H7 (cell line): ENCODE measurements around the gene GAS7. TPM values are rescaled to one million over a fixed set of nuclear protein-coding genes. Genes with fewer than 3 reads are reported as not detected.
"Not testable (repeated sequence)": the region's sequence is repeated elsewhere in the genome, so short reads cannot be mapped to it uniquely, and the experiment has no call there.

Source experiments
- DNase-seq: peaks from one replicate; pipeline ENCODE4 v3.0.0; 2012
- H3K27me3 ChIP-seq: 2 replicates; pipeline ENCODE4 v1.6.0; 2011; ENCODE audit warnings: mild to moderate bottlenecking, low read length; ENCODE audit not compliant: control insufficient read depth, insufficient read depth
- H3K36me3 ChIP-seq: replicated peaks from 2 replicates; pipeline ENCODE4 v1.5.1; 2011; ENCODE audit warnings: low read length; ENCODE audit not compliant: control insufficient read depth, insufficient read depth
- H3K4me3 ChIP-seq: 2 replicates; pipeline ENCODE4 v1.5.1; 2011; ENCODE audit warnings: low read depth, mild to moderate bottlenecking, control low read depth, low read length, moderate library complexity; ENCODE audit not compliant: insufficient read depth
- total RNA-seq: library from RNA; depleted of rRNA; stranded (reverse); fragments of >200 nt; shearing (Covaris generic); gene quantifications from 2 replicates; pipeline ENCODE4 v1.2.3, GENCODE V29; 2014

The GAS7 gene
- total RNA-seq, 1 experiment from 2014 or later = 4.2 TPM

GRCh38 chr17:10025976-10026901 lies 172.2 kb downstream of the GAS7 start:
- no peaks in the 10 kb centered on the region for H3K27me3 ChIP-seq
- H3K36me3 ChIP-seq = no peaks in the 10 kb centered on the region
- no peak for DNase-seq
- H3K4me3 ChIP-seq = no peak overlapping the region

GRCh38 chr17:10025224-10025623 lies 173.2 kb downstream of the GAS7 start:
- no peak overlapping the region for H3K4me3 ChIP-seq
- H3K27me3 ChIP-seq = no peaks in the 10 kb centered on the region
- DNase-seq = no peak
- no peaks in the 10 kb centered on the region for H3K36me3 ChIP-seq

DNA sequence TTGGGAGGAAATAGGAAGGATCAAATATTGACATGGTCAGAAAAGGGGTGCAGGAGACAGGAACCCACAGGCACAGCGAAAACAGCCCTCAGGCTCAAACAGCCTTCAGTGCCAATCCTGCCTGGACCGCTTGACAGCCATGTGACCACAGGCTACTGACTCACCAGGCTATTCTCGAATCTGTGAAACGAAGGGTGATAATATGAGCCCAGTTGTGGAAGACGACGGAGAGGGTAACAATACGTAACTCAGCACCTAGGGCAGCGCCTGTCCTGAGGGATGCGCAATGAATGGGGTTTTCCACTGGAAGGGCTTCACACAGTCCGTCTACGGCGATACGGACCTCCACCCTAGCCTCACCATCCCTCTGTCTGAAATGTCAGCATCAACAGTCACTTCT lies 176.0 kb downstream of the GAS7 start:
- DNase-seq = no peak
- H3K4me3 ChIP-seq = no peak overlapping the region
- H3K36me3 ChIP-seq = no peaks in the 10 kb centered on the region
- no peaks in the 10 kb centered on the region for H3K27me3 ChIP-seq

GRCh38 chr17:10021272-10021984 lies 177.0 kb downstream of the GAS7 start:
- DNase-seq = no peak
- H3K36me3 ChIP-seq = no peaks in the 10 kb centered on the region
- H3K4me3 ChIP-seq = no peak overlapping the region

GRCh38 chr17:10019941-10020451 lies 178.4 kb downstream of the GAS7 start:
- Histone ChIP-seq H3K27me3 (no peaks in the 10 kb centered on the region), H3K36me3 (no peaks in the 10 kb centered on the region), H3K4me3 (no peak overlapping the region)
- DNase-seq = no peak

More at GRCh38 chr17:10021272-10021984, 177.0 kb downstream of the GAS7 start:
- H3K27me3 ChIP-seq = no peaks in the 10 kb centered on the region

GRCh38 chr17:10018461-10018891 lies 179.9 kb downstream of the GAS7 start:
- DNase-seq = no peak
- no peaks in the 10 kb centered on the region for H3K27me3 ChIP-seq
- no peaks in the 10 kb centered on the region for H3K36me3 ChIP-seq
- H3K4me3 ChIP-seq = no peak overlapping the region

DNA sequence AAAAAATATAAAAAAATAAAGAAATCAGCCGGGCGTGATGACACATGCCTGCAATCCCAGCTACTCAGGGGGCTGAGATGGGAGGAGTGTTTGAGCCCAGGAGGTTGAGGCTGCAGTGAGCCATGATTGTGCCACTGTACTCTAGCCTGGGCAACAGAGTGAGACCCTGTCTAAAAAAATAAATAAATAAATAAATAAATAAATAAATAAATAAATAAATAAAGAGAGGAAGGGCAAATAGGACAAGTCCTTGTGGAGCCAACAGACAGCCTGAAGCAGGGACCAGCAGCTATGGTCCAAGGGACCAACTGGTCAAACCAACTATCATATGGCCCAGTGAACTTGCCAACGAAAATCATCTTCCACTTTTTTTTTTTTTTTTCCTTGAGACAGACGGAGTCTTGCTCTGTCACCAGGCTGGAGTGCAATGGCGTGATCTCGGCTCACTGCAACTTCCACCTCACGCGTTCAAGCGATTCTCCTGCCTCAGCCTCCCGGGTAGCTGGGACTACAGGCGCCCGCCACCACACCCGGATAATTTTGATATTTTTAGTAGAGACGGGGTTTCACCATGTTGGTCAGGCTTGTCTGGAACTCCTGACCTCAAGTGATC lies 181.3 kb downstream of the GAS7 start:
- H3K36me3 ChIP-seq, H3K27me3 ChIP-seq, DNase-seq, H3K4me3 ChIP-seq: not testable (repeated sequence)

DNA sequence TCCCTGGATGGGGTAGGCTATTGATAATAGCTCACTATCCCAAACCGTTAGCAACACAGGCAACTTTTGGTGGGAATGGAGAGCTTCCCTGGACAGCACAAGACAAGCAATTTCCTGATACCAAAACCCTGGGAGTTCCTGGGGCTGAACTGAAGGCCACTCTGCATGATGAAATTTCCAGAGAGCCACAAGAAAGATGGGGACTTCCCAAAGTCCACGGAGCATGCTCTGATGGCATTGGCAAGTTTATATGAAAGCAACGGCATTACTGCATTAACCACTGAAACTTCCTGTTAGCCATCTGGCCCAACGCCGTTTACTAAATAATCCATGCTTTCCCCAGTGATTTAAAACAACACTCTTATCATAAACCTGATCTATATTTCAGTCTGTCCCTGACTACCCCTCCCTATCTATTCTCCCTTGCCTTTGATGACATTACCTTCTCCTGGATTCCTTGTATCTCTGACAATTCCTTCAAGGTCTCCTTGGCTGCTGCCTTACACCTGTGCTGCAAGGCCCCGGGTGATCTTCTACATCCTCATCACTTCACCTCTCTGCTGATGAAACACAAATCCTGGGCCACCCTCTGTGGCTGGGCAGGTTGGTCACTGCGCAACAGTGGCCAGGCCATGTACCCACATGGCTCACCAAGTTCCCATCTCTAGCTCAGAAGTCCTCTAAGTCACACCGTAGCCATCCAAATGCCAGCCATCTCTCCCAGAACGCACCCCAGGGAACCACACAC lies 184.9 kb downstream of the GAS7 start:
- Histone ChIP-seq H3K36me3 (no peaks in the 10 kb centered on the region), H3K27me3 (no peaks in the 10 kb centered on the region), H3K4me3 (no peak overlapping the region)
- DNase-seq = no peak

GRCh38 chr17:10010752-10011151 lies 187.7 kb downstream of the GAS7 start:
- Histone ChIP-seq H3K36me3 (no peaks in the 10 kb centered on the region), H3K27me3 (no peaks in the 10 kb centered on the region), H3K4me3 (no peak overlapping the region)
- no peak for DNase-seq

DNA sequence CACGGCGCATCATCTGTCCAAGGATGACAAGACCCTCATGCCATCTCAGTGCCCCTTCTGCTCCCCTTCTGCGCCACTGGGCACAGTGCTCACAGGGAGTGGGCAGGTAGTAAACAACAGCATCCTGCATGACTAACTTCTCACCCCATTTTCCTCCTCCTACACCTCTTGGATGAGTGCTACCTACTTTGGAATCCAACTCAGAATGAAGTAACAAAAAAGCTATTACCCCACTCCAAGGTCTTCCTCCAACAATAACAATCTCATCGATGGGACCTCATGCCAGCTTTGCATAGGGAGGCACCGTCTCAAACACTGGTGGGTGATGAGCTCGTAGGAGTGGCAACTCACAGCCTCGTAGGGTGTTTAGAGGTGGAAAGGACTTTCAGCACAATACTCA lies 194.7 kb downstream of the GAS7 start:
- no peak for DNase-seq
- no peaks in the 10 kb centered on the region for H3K27me3 ChIP-seq
- H3K36me3 ChIP-seq = no peaks in the 10 kb centered on the region
- H3K4me3 ChIP-seq = no peak overlapping the region

- H3K36me3 ChIP-seq, H3K27me3 ChIP-seq, DNase-seq, H3K4me3 ChIP-seq: not testable (repeated sequence)
These were observed 195.6 kb downstream of the GAS7 start for GRCh38 chr17:10002567-10003360.

DNA sequence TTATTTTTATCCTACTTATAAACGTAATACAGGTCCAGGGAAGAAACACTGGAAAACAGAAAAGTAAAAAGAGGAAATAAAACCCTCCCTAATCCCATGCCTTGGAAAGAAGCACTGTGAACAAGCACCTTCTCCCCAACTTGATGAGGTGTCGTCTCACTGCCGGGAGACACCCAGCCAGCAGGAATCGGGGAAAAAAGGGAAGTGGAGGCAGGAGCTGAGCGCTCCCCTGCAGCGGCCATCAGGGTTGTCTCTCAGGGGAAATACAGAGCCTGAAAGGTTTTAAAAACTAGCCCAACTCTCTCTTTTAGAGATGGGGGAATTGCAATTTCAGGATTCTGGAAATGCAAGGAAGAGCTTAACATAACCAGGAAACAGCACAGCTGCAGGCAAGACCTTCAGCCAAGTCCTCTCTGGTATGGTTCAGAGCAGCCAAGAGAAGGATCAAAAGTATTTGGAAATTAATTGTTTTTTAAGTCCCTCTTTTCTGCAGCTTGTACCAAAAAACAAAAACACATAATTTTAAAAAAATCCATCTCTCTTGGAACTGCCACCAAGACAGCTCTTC lies 197.0 kb downstream of the GAS7 start:
- no peak for DNase-seq
- no peak overlapping the region for H3K4me3 ChIP-seq
- H3K36me3 ChIP-seq = no peaks in the 10 kb centered on the region

GRCh38 chr17:9999919-10000695 lies 198.3 kb downstream of the GAS7 start:
- DNase-seq = no peak
- Histone ChIP-seq H3K36me3 (no peaks in the 10 kb centered on the region), H3K27me3 (no peaks in the 10 kb centered on the region), H3K4me3 (no peak overlapping the region)

More for the DNA sequence above, 197.0 kb downstream of the GAS7 start:
- no peaks in the 10 kb centered on the region for H3K27me3 ChIP-seq
